H1 (cell line): ENCODE data around the gene GPR15LG. TPM values are rescaled to one million over a fixed set of nuclear protein-coding genes. Genes with fewer than 3 reads are reported as not detected.

Experiments
- CTCF ChIA-PET: fragments of 300-600 bp; sonication (Branson Sonifier 250); formaldehyde crosslinking; loops from one replicate; lab custom pipeline; 2021; ENCODE audit not compliant: partially characterized antibody; lab: Charles Lee
- POLR2A ChIA-PET: fragments of 300-600 bp; sonication (Branson Sonifier 250); formaldehyde crosslinking; loops from one replicate; lab custom pipeline; 2021; ENCODE audit warnings: inconsistent platforms; ENCODE audit not compliant: partially characterized antibody; lab: Charles Lee
- DNase-seq, 2 experiments: peaks; one replicate each; pipeline versions ENCODE4 v3.0.0 to v3.0.0-alpha.2; 2010 to 2022; ENCODE audit warnings: low spot score in 2 of 2, low read depth in 1 of 2, mixed read lengths in 1 of 2
- FAIRE-seq: peaks from 2 replicates; lab custom pipeline; 2011; peaks lifted over from hg19 to GRCh38; lab: Jason Lieb, UNC
- H2AFZ ChIP-seq: 2 replicates; pipeline ENCODE4 v1.8.1; 2012; ENCODE audit warnings: low read length, inconsistent platforms
- H2AK5ac ChIP-seq: 2 replicates; pipeline ENCODE4 v1.6.1; 2013; ENCODE audit warnings: low read depth, low read length
- H2BK120ac ChIP-seq: replicated peaks from 2 replicates; pipeline ENCODE3; 2013; ENCODE audit warnings: low read depth, low read length, inconsistent platforms
- H2BK12ac ChIP-seq: 2 replicates; pipeline ENCODE4 v1.6.1; 2013; ENCODE audit warnings: low read depth, low read length
- H2BK15ac ChIP-seq: 2 replicates; pipeline ENCODE4 v1.6.1; 2013; ENCODE audit warnings: low read length
- H2BK20ac ChIP-seq: 2 replicates; pipeline ENCODE4 v1.6.1; 2013; ENCODE audit warnings: low read length
- H2BK5ac ChIP-seq: 2 replicates; pipeline ENCODE4 v1.6.1; 2013; ENCODE audit warnings: low read depth, low read length
- H3K14ac ChIP-seq: 2 replicates; pipeline ENCODE4 v1.6.1; 2013; ENCODE audit warnings: inconsistent platforms; ENCODE audit not compliant: insufficient read length
- H3K18ac ChIP-seq: 2 replicates; pipeline ENCODE4 v1.6.1; 2013; ENCODE audit warnings: low read length; ENCODE audit errors: extremely low read depth
- H3K23ac ChIP-seq: 2 replicates; pipeline ENCODE4 v1.6.1; 2013; ENCODE audit warnings: inconsistent platforms; ENCODE audit not compliant: insufficient read length
- H3K23me2 ChIP-seq: 2 replicates; pipeline ENCODE4 v1.6.1; 2013; ENCODE audit warnings: low read depth, low read length
- H3K27ac ChIP-seq: 2 replicates; pipeline ENCODE4 v1.6.1; 2011; ENCODE audit warnings: low read depth, low read length, inconsistent platforms
- H3K27me3 ChIP-seq, 4 experiments: replicated peaks in 1 of 4; 1 replicate in 1 of 4; 2 replicates in 3 of 4; pipeline versions ENCODE4 v1.6.1 to v1.8.1; 2011 to 2013; ENCODE audit warnings: low read length in 3 of 4, mild to moderate bottlenecking in 3 of 4, inconsistent platforms in 2 of 4, mixed read lengths in 2 of 4, moderate library complexity in 1 of 4; ENCODE audit not compliant: control insufficient read depth in 3 of 4, insufficient read depth in 3 of 4; ENCODE audit errors: extremely low read depth in 1 of 4
- H3K36me3 ChIP-seq, 4 experiments: 2 replicates each; pipeline versions ENCODE4 v1.6.1 to v1.8.1; 2011 to 2013; ENCODE audit warnings: mild to moderate bottlenecking in 4 of 4, low read length in 3 of 4, moderate library complexity in 2 of 4, control low read depth in 1 of 4, inconsistent platforms in 1 of 4; ENCODE audit not compliant: insufficient read depth in 4 of 4, control insufficient read depth in 2 of 4
- H3K4ac ChIP-seq: replicated peaks from 2 replicates; pipeline ENCODE3; 2013; ENCODE audit warnings: low read length, low read depth, mixed read lengths, inconsistent platforms; ENCODE audit not compliant: insufficient read length
- H3K4me1 ChIP-seq, 4 experiments: replicated peaks in 1 of 4; 1 replicate in 1 of 4; 2 replicates in 3 of 4; pipeline versions ENCODE4 v1.6.1 to v1.8.1; 2011 to 2013; ENCODE audit warnings: low read length in 3 of 4, inconsistent platforms in 2 of 4, mixed read lengths in 1 of 4; ENCODE audit not compliant: insufficient read depth in 4 of 4, control insufficient read depth in 3 of 4
- H3K4me2 ChIP-seq, 2 experiments: 2 replicates each; pipeline versions ENCODE4 v1.6.1 to v1.8.1; 2011 to 2013; ENCODE audit warnings: low read depth in 2 of 2, low read length in 2 of 2, control low read depth in 1 of 2, inconsistent platforms in 1 of 2, mild to moderate bottlenecking in 1 of 2; ENCODE audit not compliant: insufficient read depth in 1 of 2
- H3K4me3 ChIP-seq, 4 experiments: fragments of 200-600, 300-600 bp in 1 of 4; sonication (generic), shearing (Covaris generic), sonication (Bioruptor Twin) in 1 of 4; 2 replicates each; pipeline versions ENCODE4 v1.5.1 to v1.8.1; 2011 to 2016; ENCODE audit warnings: low read length in 4 of 4, low read depth in 3 of 4, control low read depth in 2 of 4, inconsistent platforms in 2 of 4, mild to moderate bottlenecking in 2 of 4, mixed read lengths in 1 of 4, moderate library complexity in 1 of 4; ENCODE audit not compliant: insufficient read depth in 2 of 4; ENCODE audit errors: extremely low read depth in 1 of 4
- H3K56ac ChIP-seq: replicated peaks from 2 replicates; pipeline ENCODE3; 2013; ENCODE audit warnings: low read depth, mild to moderate bottlenecking, mixed read lengths, low read length, inconsistent platforms; ENCODE audit not compliant: insufficient read length
- H3K79me1 ChIP-seq: 2 replicates; pipeline ENCODE4 v1.6.1; 2013; ENCODE audit warnings: low read depth, low read length, control low read depth
- H3K79me2 ChIP-seq, 2 experiments: 2 replicates each; pipeline versions ENCODE4 v1.6.1 to v1.8.1; 2012 to 2013; ENCODE audit warnings: low read length in 2 of 2, mild to moderate bottlenecking in 2 of 2, inconsistent platforms in 1 of 2; ENCODE audit not compliant: insufficient read depth in 2 of 2, control insufficient read depth in 1 of 2
- H3K9ac ChIP-seq, 4 experiments: replicated peaks in 1 of 4; 1 replicate in 1 of 4; 2 replicates in 3 of 4; pipeline versions ENCODE4 v1.6.1 to v1.8.1; 2011 to 2013; ENCODE audit warnings: low read depth in 3 of 4, low read length in 3 of 4, control low read depth in 2 of 4, mild to moderate bottlenecking in 2 of 4, moderate library complexity in 2 of 4, inconsistent platforms in 1 of 4; ENCODE audit errors: extremely low read depth in 1 of 4
- H3K9me3 ChIP-seq, 2 experiments: 2 replicates each; pipeline versions ENCODE4 v1.6.1 to v1.8.1; 2012 to 2013; ENCODE audit warnings: mild to moderate bottlenecking in 2 of 2, moderate library complexity in 2 of 2, control low read depth in 1 of 2, inconsistent platforms in 1 of 2, low read depth in 1 of 2, low read length in 1 of 2, mixed read lengths in 1 of 2; ENCODE audit not compliant: insufficient read depth in 2 of 2
- H4K20me1 ChIP-seq, 2 experiments: replicated peaks in 1 of 2; 2 replicates each; pipeline versions ENCODE3 to v1.8.1; 2011 to 2013; ENCODE audit warnings: inconsistent platforms in 2 of 2, low read length in 2 of 2, mild to moderate bottlenecking in 1 of 2; ENCODE audit not compliant: insufficient read depth in 2 of 2, control insufficient read depth in 1 of 2
- H4K5ac ChIP-seq: 2 replicates; pipeline ENCODE4 v1.6.1; 2013; ENCODE audit warnings: low read length, low read depth, mixed read lengths, inconsistent platforms; ENCODE audit not compliant: insufficient read length
- H4K8ac ChIP-seq: 2 replicates; pipeline ENCODE4 v1.8.0; 2013; ENCODE audit warnings: mild to moderate bottlenecking, moderate library complexity, low read length, inconsistent platforms; ENCODE audit not compliant: insufficient read depth; ENCODE audit errors: extremely low read depth
- H4K91ac ChIP-seq: replicated peaks from 2 replicates; pipeline ENCODE3; 2013; ENCODE audit warnings: low read length, mixed read lengths, inconsistent platforms; ENCODE audit not compliant: insufficient read length
- CEBPB ChIP-seq: IDR thresholded peaks from 2 replicates; pipeline ENCODE4 v1.6.1; 2012; ENCODE audit warnings: low read depth, low read length
- GTF2F1 ChIP-seq: IDR thresholded peaks from 2 replicates; pipeline ENCODE4 v1.6.1; 2012; ENCODE audit warnings: low read depth, low read length, improper control_type of control experiment, borderline replicate concordance
- JUN ChIP-seq: IDR thresholded peaks from 2 replicates; pipeline ENCODE4 v1.6.1; 2011; ENCODE audit warnings: low read depth, mild to moderate bottlenecking, improper control_type of control experiment, low read length
- KDM5A ChIP-seq: fragments of 200-600 bp; IDR thresholded peaks from 2 replicates; pipeline ENCODE4 v1.7.1; 2012; ENCODE audit warnings: mild to moderate bottlenecking, low read length, inconsistent platforms, mixed read lengths
- NRF1 ChIP-seq: IDR thresholded peaks from 2 replicates; pipeline ENCODE4 v1.6.1; 2011; ENCODE audit warnings: mild to moderate bottlenecking, low read depth, low read length, improper control_type of control experiment
- RBBP5 ChIP-seq: IDR thresholded peaks from 2 replicates; pipeline ENCODE4 v1.7.1; 2012; ENCODE audit warnings: low read depth, mild to moderate bottlenecking, inconsistent platforms, low read length, moderate library complexity, borderline replicate concordance
- SAP30 ChIP-seq: fragments of 300-600 bp; sonication (generic); IDR thresholded peaks from 2 replicates; pipeline ENCODE4 v1.7.1; 2012; ENCODE audit warnings: low read length, moderate library complexity, mild to moderate bottlenecking, inconsistent platforms; ENCODE audit not compliant: insufficient read depth, insufficient replicate concordance
- SIRT6 ChIP-seq: IDR thresholded peaks from one replicate; pipeline ENCODE4 v1.7.1; 2012; ENCODE audit warnings: low read length, inconsistent platforms
- SIX5 ChIP-seq: IDR thresholded peaks from 2 replicates; pipeline ENCODE4 v1.6.1; 2011; ENCODE audit warnings: mild to moderate bottlenecking, low read depth, low read length
- SUZ12 ChIP-seq: fragments of 200-600 bp; sonication (generic); IDR thresholded peaks from 2 replicates; pipeline ENCODE4 v1.6.1; 2012; ENCODE audit warnings: mild to moderate bottlenecking, inconsistent platforms, low read length, moderate library complexity, mixed read lengths
- TCF12 ChIP-seq: IDR thresholded peaks from 2 replicates; pipeline ENCODE4 v1.6.1; 2011; ENCODE audit warnings: low read depth, mild to moderate bottlenecking, low read length
- TEAD4 ChIP-seq: IDR thresholded peaks from 2 replicates; pipeline ENCODE4 v1.6.1; 2012; ENCODE audit warnings: low read depth, low read length, inconsistent platforms, mixed read lengths
- WGBS, 2 experiments: shearing (Covaris generic) in 1 of 2; methylation state at CpG; one replicate each; pipeline versions ENCODE4 v1.1.6 to v1.1.7; 2013 to 2015; ENCODE audit warnings: low lambda C conversion rate in 2 of 2, mixed read lengths in 2 of 2, inconsistent platforms in 1 of 2, low coverage in 1 of 2, missing lambda C conversion rate in 1 of 2; ENCODE audit not compliant: insufficient replicate concordance in 2 of 2, insufficient coverage in 1 of 2, insufficient read length in 1 of 2; ENCODE audit errors: extremely low coverage in 1 of 2, missing lambda C conversion rate in 1 of 2; 5-methylcytosine and 5-hydroxymethylcytosine counted together
- polyA plus RNA-seq, 7 experiments: library from polyadenylated mRNA; depleted of rRNA in 3 of 7; stranded (reverse) in 5 of 7; unstranded in 2 of 7; fragments of >200 nt in 5 of 7; fragments of 200-250 nt in 2 of 7; gene quantifications; 1 replicate in 5 of 7; 2 replicates in 1 of 7; 4 replicates in 1 of 7; pipeline versions ENCODE4 v1.2.1 to v1.2.3, GENCODE V29; 2011 to 2013; ENCODE audit warnings: missing spikeins in 2 of 7, mixed read lengths in 2 of 7
- total RNA-seq: library from RNA; stranded (reverse); fragmentation: NEBNext Ultra II Directional; extraction: Animal tissue kit (Norgen Biotek cat#: 25700); gene quantifications from 2 replicates; pipeline ENCODE4 v1.2.1, GENCODE V29; 2021
- TF ChIP-seq, protein P1 (sequence below): IDR thresholded peaks from 2 replicates; pipeline ENCODE4 v1.6.1; 2012; ENCODE audit warnings: inconsistent platforms
- TF ChIP-seq, protein P2 (sequence below): IDR thresholded peaks from 2 replicates; pipeline ENCODE4 v1.6.1; 2011; ENCODE audit warnings: low read depth, mild to moderate bottlenecking, low read length; ENCODE audit not compliant: insufficient read depth

GPR15LG gene
- total and polyA plus RNA-seq, 2 of the 8 experiments (the other 6 are each of a cell fraction or from before 2014, with no cell fraction given): not detected

DNA sequence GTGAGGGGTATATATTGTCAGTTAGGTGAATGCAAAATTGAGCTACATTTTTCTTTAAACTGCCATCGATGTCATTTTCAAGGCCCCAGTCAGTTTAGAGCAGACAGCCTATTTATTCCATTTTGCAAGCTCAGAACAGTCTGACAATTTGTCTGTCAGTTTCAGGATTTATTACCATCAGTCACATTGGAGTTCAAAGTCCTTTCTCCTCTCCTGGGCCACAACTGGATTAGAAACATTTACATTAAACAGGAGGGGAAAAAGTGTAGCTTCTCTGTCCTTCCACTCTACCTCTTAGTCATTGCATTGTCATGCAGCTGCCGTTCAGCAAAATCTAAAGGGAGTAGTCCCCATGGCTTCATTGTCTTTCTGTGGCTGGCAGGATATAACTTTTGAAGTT is 37.8 kb upstream of the GPR15LG start:
- H3K23ac ChIP-seq: no peak overlapping the region
- H3K79me1 ChIP-seq: no peaks in the 10 kb centered on the region
- TF ChIP-seq SAP30 (no peak), TCF12 (no peak), NRF1 (no peak), JUN (no peak), TEAD4 (no peak), KDM5A (no peak), RBBP5 (no peak), SIX5 (no peak), CEBPB (no peak), SUZ12 (no peak), SIRT6 (no peak), GTF2F1 (no peak)
- TF ChIP-seq, protein P1, sequence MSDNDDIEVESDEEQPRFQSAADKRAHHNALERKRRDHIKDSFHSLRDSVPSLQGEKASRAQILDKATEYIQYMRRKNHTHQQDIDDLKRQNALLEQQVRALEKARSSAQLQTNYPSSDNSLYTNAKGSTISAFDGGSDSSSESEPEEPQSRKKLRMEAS: no peak
- TF ChIP-seq, protein P2, sequence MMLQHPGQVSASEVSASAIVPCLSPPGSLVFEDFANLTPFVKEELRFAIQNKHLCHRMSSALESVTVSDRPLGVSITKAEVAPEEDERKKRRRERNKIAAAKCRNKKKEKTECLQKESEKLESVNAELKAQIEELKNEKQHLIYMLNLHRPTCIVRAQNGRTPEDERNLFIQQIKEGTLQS: no peak
- H2BK12ac ChIP-seq: no peak overlapping the region
- H3K36me3 ChIP-seq: no peaks in the 10 kb centered on the region
- peaks cover 0 to 1% of the 10 kb centered on the region in 2 experiments for H4K20me1 ChIP-seq
- H4K91ac ChIP-seq: no peak overlapping the region
- no peak overlapping the region for H2AFZ ChIP-seq
- 81% methylated on average over 2 of the region's 2 CpGs; no CpG with 5 or more reads in 1 of the 2 experiments for WGBS, 2 experiments
- no peak overlapping the region for H3K4ac ChIP-seq
- no peaks in the 10 kb centered on the region for H3K9me3 ChIP-seq
- FAIRE-seq: no peak
- POLR2A ChIA-PET: no interaction called here
- H3K79me2 ChIP-seq: peaks cover 8 to 13% of the 10 kb centered on the region in 2 experiments
- H3K56ac ChIP-seq: no peak overlapping the region
- H4K5ac ChIP-seq: no peak overlapping the region
- no peak overlapping the region for H4K8ac ChIP-seq
- no peak overlapping the region for H3K27ac ChIP-seq
- no peak overlapping the region for H2BK5ac ChIP-seq
- no peak overlapping the region for H2BK15ac ChIP-seq
- no peak overlapping the region for H3K4me3 ChIP-seq
- H3K27me3 ChIP-seq: no peaks in the 10 kb centered on the region
- peaks cover 3 to 9% (median 4%) of the 10 kb centered on the region in 4 experiments; a peak in 6 of 7 replicates for H3K4me1 ChIP-seq
- no peak overlapping the region for H3K14ac ChIP-seq
- H3K4me2 ChIP-seq: no peak overlapping the region
- no peak overlapping the region for H3K9ac ChIP-seq
- DNase-seq: no peak
- H3K18ac ChIP-seq: no peak overlapping the region
- no peaks in the 10 kb centered on the region; the same call in 1 of the 2 replicates for H3K23me2 ChIP-seq
- H2BK20ac ChIP-seq: no peak overlapping the region
- no peak overlapping the region for H2AK5ac ChIP-seq
- H2BK120ac ChIP-seq: no peak overlapping the region
- CTCF ChIA-PET: interaction anchor here (0.9 to 1.9 kb wide), 6 partner anchors 12 to 131 kb away, joined by 3 to 7 read pairs (median 4); no protein-coding TSS in a partner anchor
